H7 (cell line): Measurements from ENCODE around the gene ZSWIM3. TPM values are rescaled to one million over a fixed set of nuclear protein-coding genes. Genes with fewer than 3 reads are reported as not detected.

Experiments
- DNase-seq: peaks from one replicate; pipeline ENCODE4 v3.0.0; 2012
- H3K27me3 ChIP-seq: 2 replicates; pipeline ENCODE4 v1.6.0; 2011; ENCODE audit warnings: mild to moderate bottlenecking, low read length; ENCODE audit not compliant: control insufficient read depth, insufficient read depth
- H3K36me3 ChIP-seq: replicated peaks from 2 replicates; pipeline ENCODE4 v1.5.1; 2011; ENCODE audit warnings: low read length; ENCODE audit not compliant: control insufficient read depth, insufficient read depth
- H3K4me3 ChIP-seq: 2 replicates; pipeline ENCODE4 v1.5.1; 2011; ENCODE audit warnings: low read depth, mild to moderate bottlenecking, control low read depth, low read length, moderate library complexity; ENCODE audit not compliant: insufficient read depth
- total RNA-seq: library from RNA; depleted of rRNA; stranded (reverse); fragments of >200 nt; shearing (Covaris generic); gene quantifications from 2 replicates; pipeline ENCODE4 v1.2.3, GENCODE V29; 2014; rRNA removed

The ZSWIM3 gene
- total RNA-seq = 5.4 and 5.7 TPM in 2 replicates

DNA sequence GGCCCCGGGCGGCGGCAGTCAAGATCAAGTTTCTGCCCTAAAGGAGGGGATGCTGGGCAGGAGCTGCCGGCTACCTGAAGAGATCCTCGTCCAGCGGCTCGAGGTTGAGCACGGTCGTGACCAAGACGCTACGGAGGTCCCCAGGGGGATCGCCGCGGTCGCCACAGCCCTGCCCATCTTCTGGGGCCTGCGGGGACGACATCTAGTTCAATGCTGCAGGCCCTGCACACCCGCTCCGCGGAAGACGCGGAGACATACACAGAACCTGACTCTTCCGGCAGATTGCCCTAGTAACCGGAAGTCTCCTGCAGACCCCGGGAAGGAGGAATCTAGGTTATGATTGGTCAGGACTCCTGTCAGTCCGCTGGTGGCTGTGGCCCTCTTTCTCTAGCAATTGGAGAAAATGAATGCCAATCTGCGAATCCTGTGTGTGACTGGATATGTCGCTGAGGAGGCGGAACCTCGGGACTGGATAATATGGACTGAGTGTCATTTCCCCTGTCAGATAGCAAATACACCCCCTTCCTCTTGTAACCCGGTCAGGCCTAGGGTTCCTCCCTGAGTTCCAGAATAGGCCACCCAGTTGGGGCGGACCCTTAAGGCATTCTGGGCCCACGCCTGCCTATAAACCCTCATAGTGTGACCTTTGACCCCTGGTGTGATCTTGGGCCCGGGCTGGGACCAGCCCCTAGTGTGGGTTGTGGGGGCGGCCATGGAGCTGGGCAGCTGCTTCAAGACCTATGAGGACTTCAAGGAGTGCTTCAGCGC lies at the start of gene ZSWIM3, which contains the start of gene ACOT8:
Gene ZSWIM3, plus strand, starts transcription at position 501 of the 768 bp plus-strand sequence. Its CDS starts 212 bp downstream, at position 713.
Gene ACOT8, minus strand, starts transcription at position 279 of the 768 bp plus-strand sequence. Its CDS starts 77 bp downstream, at position 202.
- Histone ChIP-seq H3K4me3 (peak within 1 kb of the TSS; percentile 84), H3K27me3 (no peaks in the 10 kb centered on the region), H3K36me3 (no peaks in the 10 kb centered on the region)
- peak; percentile 100 for DNase-seq

DNA sequence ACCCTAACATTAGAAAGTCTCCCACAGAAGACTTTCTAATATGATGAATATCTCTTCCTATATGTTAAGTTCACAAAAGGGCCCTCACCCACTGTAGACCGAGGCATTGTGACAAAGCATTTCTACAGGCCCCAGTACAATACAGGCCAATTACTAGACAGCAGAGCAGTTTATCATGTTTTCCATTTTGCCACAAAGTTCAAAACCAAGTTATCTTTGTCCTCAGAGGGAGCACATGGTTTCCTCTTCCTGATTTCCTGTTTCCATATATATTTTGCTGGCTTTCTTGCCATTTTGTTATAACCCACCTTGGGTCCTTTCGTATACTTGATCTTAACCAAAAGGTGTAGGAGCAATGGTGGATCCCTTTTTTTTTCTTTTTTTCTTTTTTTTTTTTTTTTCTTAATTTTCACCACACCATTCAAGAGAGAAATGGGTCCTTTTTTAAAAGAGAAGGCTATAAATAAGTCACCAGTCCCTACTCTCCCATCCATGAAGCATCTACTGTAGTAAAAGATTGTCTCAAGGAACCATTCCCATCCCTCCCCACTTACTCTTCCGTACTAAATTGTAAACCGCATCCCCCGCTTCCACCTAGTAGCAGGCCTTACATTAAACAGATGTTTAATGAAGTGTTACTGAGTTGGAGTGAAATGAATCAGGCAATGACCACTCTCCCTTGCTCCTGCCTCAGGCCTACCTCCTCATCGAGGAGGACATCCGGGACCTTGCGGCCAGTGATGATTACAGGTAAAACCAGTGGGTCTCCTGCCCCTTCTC lies 47.0 kb upstream of the ZSWIM3 start:
- no peaks in the 10 kb centered on the region for H3K27me3 ChIP-seq
- no peak overlapping the region for H3K4me3 ChIP-seq
- no peak for DNase-seq
- peaks cover 27% of the 10 kb centered on the region for H3K36me3 ChIP-seq

DNA sequence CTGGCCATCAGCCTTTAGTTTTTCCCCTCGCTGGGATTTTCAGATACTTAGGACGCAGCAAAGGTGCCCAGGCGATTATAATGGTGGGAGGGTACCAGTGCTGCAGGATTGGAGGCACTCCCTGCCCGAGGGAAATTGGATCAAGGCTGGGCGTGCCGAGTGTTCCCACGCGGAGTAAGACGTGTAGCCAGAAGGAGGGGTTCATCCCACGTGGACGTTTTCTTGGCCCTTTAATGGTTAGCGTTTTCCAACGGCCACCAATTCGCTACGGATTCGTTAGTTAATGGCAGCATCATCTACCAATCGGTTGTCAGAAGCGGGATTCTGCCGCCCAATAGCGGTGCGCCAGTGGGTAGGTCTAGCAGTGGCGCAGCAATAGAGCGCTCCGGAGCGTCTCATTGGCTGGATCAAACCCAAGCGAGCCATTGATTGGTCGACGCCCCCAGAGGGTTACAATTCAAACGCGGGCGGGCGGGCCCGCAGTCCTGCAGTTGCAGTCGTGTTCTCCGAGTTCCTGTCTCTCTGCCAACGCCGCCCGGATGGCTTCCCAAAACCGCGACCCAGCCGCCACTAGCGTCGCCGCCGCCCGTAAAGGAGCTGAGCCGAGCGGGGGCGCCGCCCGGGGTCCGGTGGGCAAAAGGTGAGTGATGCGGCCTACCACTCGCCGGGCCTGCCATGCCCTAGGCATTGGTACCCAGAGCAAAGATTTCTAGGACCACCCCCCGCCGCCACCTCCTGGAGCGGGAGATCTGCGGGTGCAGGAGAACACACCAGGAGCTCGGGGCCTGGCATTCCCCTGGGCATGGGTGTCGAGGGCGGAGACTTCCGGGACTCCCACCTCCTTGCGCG lies 45.0 kb upstream of the ZSWIM3 start, which contains the start of gene UBE2C:
Gene UBE2C, plus strand, starts transcription at position 488 of the 849 bp plus-strand sequence. Its CDS starts 52 bp downstream, at position 540.
- Histone ChIP-seq H3K36me3 (peaks cover 32% of the 10 kb centered on the region), H3K4me3 (peak within 1 kb of the TSS; percentile 96), H3K27me3 (no peaks in the 10 kb centered on the region)
- peak; percentile 99 for DNase-seq

DNA sequence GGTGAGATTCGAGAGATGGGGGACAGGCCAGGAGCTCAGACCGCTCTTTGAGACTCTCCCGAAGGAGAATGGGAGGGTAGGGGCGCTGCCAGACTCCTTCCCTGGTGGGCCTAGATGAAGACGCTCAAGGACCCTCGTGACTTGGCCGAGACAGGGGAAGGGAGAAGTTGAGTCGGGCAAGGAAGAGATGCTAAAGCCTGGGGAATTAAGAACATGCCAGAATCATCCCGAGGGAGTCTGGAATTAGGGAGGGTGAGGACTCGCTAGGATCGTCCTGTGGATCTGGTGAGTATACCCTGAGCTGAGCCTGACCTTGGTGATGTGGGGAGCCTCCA lies 44.4 kb upstream of the ZSWIM3 start:
- Histone ChIP-seq H3K4me3 (peak overlapping the region; percentile 96), H3K36me3 (peaks cover 32% of the 10 kb centered on the region), H3K27me3 (no peaks in the 10 kb centered on the region)
- peak; percentile 48 for DNase-seq

DNA sequence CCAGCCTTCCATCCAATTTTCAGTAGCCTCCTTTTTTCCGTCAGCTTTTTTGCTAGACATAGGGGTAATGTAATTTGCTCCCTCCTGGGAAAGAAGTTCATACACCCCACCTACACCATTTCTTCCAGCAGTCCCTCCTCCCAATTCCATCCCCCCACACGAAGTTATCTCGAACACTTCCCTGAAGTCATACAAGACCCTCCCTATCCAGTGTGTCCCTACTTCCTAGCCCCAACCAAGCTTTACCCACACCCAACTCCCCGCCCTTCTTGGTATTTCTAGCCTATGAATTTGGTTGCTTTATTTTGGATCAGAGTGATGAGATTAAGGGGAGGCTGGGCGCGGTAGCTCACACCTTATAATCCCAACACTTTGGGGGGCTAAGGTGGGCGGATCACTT lies 43.9 kb upstream of the ZSWIM3 start:
- Histone ChIP-seq H3K36me3 (peaks cover 32% of the 10 kb centered on the region), H3K27me3 (no peaks in the 10 kb centered on the region), H3K4me3 (peak overlapping the region; percentile 96)
- DNase-seq = peak; percentile 41

DNA sequence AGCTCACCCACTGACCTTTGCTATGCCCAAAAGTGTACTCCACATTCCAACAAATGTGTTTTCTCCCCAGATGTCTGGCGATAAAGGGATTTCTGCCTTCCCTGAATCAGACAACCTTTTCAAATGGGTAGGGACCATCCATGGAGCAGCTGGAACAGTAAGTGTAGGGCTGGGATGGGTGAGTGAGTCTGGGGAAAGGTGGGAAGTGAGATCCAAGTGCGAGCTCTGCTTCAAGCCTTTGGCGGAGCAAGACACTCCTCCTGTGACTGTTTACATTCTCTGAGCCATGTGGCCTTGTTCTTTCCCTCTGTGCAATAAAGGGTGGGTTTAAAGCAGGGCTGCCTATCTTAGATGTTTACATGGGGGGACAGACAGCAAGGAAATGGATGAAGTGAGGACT lies 43.1 kb upstream of the ZSWIM3 start:
- H3K36me3 ChIP-seq = peaks cover 28% of the 10 kb centered on the region
- no peaks in the 10 kb centered on the region for H3K27me3 ChIP-seq
- H3K4me3 ChIP-seq = no peak overlapping the region
- peak; percentile 22 for DNase-seq

DNA sequence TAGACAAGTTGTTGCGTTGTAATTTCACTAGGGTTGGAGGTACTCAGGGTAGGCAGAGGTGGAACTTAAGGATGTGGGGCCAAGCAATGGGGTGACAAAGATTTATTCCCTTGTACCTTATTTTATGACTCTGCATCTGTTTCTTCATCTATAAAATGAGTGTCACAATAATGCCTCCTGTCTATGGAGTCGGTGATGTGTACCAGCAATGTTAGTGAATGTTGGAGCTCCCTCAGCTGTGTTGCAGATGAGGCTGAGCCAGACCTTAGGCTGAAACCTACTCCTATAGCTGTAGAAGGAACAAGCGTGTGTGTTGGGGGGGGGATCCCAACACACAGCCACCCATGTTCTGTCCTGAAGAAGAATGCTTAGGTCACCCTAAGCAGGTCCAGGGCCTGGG lies 40.5 kb upstream of the ZSWIM3 start:
- no peak for DNase-seq
- H3K4me3 ChIP-seq = no peak overlapping the region
- no peaks in the 10 kb centered on the region for H3K27me3 ChIP-seq
- peaks cover 21% of the 10 kb centered on the region for H3K36me3 ChIP-seq

DNA sequence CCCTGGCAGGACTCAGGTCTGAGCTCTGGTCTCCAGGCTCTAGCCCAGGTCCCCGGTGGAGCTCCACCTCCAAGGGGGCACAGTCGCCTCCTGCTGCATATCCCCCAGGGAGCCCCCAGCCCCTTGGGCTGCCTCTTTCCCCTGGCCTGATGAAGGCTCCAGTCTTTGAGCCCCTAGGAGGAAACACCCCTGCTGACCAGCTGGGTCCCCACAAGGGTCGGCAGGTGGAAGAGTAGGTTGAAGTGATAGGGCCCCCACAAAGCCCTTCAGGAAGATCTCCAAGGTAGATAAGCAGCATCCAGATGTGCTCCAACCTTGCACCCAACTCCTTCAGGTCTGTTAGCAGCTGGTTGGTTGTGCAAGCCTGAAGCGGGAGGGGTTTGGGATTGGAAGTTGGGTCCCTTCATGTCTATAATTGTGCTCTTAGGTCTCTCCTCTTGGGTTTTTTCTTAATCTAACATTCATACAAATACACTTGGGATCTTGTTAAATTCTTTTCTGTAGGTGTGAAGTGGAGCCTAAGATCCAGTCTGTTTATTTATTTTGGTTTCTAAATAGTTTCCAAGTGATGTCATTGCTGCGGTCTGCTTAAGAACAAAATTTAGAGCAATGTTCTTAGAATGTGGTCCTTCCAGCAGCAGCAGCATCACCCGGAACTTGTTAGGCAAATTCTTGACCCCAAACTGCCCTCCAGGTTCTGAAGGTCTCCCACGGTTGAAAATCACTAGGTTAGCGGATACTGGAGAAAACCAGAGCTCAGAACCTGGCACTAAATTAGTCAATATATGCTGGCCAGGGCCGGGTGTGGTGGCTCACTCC lies 39.8 kb upstream of the ZSWIM3 start:
- peak; percentile 40 for DNase-seq
- Histone ChIP-seq H3K4me3 (no peak overlapping the region), H3K36me3 (peaks cover 21% of the 10 kb centered on the region), H3K27me3 (peaks cover 1% of the 10 kb centered on the region; the same call in 1 of the 2 replicates)

DNA sequence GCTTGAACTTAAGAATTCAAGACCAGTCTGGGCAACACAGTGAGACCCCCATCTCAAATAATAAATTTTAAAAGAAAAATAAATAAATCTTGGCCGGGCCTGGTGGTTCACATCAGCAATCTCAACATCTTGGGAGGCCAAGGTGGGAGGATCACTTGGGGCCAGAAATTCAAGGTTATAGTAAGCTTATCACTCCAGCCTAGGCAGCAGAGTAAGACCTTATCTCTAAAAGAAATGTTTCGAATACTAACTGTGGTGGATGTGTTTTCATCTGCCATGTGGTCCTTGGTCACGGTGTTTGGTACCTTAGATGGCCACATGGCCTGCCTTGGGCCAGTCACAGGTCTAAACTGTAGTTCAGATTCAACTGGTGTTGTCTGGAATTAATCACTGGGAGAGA lies 39.2 kb upstream of the ZSWIM3 start:
- no peak overlapping the region for H3K4me3 ChIP-seq
- H3K27me3 ChIP-seq = peaks cover 6% of the 10 kb centered on the region
- DNase-seq = no peak
- H3K36me3 ChIP-seq = peaks cover 21% of the 10 kb centered on the region

DNA sequence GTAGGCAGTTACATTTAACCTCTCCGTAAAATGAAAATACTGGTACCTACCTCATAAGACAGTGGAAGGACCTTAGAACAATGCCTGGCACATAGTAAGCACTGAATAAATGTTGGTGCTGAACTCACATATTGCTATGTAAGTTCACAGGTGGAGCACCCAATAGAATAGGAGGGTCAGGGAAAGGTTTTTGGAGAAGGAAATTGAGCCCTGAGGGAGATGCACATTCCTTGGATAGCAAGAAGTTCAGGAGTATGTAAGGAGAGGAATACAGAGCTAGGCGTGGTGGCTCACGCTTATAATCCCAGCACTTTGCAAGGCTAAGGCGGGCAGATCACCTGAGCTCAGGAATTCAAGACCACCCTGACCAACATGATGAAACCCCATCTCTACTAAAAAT lies 37.9 kb upstream of the ZSWIM3 start:
- peaks cover 15% of the 10 kb centered on the region for H3K27me3 ChIP-seq
- no peak for DNase-seq
- peaks cover 14% of the 10 kb centered on the region for H3K36me3 ChIP-seq
- H3K4me3 ChIP-seq = no peak overlapping the region

DNA sequence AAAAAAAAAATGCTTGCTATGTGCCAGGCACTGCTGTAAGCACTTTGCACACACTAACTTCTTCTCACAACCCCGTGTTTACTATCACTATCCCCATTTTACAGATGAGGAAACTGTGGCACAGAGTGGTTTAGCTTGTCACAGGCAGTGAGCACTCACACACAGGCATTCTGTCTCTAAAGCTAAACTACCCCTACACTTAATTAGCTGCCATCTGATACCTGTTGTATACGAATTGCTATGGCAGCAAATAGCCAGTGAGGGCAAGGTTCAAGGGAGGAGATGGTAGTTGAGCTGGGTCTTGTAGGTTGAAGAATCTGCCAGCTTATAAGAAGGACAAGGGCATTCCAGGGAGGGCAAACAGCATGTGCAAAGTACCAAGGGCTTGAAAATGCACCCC lies 35.5 kb upstream of the ZSWIM3 start:
- H3K27me3 ChIP-seq = peaks cover 15% of the 10 kb centered on the region
- H3K4me3 ChIP-seq = no peak overlapping the region
- no peak for DNase-seq
- no peaks in the 10 kb centered on the region for H3K36me3 ChIP-seq

DNA sequence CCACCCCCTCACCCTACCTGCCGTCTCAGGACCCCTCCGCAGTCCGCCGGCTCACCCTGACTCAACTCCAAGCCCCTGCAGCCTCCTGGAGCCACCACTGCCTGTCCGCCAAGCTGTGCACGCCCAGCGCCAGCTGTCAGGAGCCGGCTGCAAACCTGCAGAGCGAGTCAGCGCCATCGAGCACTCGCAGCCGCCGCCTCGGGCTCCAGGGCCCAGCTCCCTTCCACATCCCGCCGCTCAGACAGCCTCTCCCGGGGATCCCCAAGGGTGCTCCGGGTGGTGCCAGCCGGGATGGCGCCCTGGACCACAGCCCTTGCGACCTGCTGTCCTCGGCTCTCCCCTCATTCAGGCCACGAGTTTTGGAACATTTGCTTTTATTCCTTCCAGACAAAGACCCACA lies 34.6 kb upstream of the ZSWIM3 start:
- H3K4me3 ChIP-seq = no peak overlapping the region
- DNase-seq = peak; percentile 55

DNA sequence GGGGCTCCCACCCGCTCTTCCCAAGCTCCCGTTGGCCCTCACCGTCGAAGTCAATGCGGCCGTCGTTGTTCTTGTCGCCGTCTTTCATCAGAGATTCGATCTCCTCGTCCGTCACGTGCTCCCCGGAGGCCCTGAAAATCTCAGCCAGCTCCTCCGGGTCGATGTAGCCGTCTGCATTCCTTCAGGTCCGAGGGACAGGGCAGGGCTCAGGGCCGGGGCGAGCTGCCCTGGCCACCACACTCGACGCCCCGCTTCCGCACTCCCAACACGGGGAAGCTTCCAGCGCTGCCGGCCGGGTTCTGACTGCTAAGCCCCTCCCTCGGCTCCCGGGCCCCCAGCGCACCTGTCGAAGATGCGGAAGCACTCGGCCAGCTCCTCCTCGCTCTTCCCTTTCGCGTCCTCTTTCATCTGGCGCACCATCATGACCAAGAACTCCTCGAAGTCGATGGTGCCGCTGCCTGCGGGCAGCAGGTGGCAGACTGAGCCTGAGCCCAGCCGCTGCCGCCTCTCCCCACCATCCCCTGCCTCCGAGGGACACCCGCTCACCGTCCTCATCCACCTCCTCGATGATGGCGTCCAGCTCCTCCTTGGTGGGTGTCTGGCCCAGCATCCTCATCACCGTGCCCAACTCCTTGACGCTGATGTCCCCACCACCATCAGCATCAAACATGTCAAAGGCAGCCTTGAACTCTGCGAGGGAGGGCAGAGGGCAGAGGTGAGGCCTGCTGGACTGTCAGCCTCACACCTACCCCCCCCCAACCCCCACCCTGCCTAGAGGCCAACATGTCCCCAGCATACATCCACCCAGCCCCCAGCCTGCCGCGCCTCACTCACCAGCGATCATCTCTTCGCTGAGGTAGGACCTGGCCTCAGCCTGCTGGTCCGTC lies 33.2 kb upstream of the ZSWIM3 start:
- Histone ChIP-seq H3K36me3 (no peaks in the 10 kb centered on the region), H3K27me3 (peaks cover 15% of the 10 kb centered on the region), H3K4me3 (peak overlapping the region; percentile 33)
- DNase-seq = peak; percentile 91

More for the DNA sequence above, 34.6 kb upstream of the ZSWIM3 start:
- Histone ChIP-seq H3K36me3 (no peaks in the 10 kb centered on the region), H3K27me3 (peaks cover 15% of the 10 kb centered on the region)
